SK-N-SH treated with all-trans-retinoic acid at 6 μM for 48 hours (cell line): ENCODE data around the gene CNOT10.

Experiments
- ATAC-seq: fragments of 200-7000 bp; cut with Tn5 transposase; 3 replicates; pipeline ENCODE4 v1.9.1; 2020; ENCODE audit warnings: mild to moderate bottlenecking, moderate library complexity
- ARNTL ChIP-seq: fragments of 450-650 bp; formaldehyde crosslinking; IDR thresholded peaks from 2 replicates; pipeline ENCODE4 v1.5.0; 2020; ENCODE audit warnings: low read depth, mild to moderate bottlenecking, moderate library complexity, borderline replicate concordance
- BACH2 ChIP-seq: fragments of 250-450 bp; sonication (Bioruptor Pico); IDR thresholded peaks from 2 replicates; pipeline ENCODE4 v1.9.0; 2021; ENCODE audit warnings: mild to moderate bottlenecking, borderline replicate concordance
- CSDC2 ChIP-seq: fragments of 250-450 bp; sonication (Bioruptor Pico); IDR thresholded peaks from 2 replicates; pipeline ENCODE4 v1.5.0; 2020; ENCODE audit warnings: mild to moderate bottlenecking, moderate library complexity
- ESRRG ChIP-seq: fragments of 250-450 bp; sonication (Bioruptor Pico); IDR thresholded peaks from 2 replicates; pipeline ENCODE4 v1.6.1; 2021; ENCODE audit warnings: mild to moderate bottlenecking
- GLIS3 ChIP-seq: fragments of 250-450 bp; sonication (Bioruptor Pico); IDR thresholded peaks from 2 replicates; pipeline ENCODE4 v1.5.0; 2020; ENCODE audit warnings: mild to moderate bottlenecking, moderate library complexity
- ISL1 ChIP-seq: fragments of 250-450 bp; sonication (Bioruptor Pico); IDR thresholded peaks from 2 replicates; pipeline ENCODE4 v2.1.2; 2022; ENCODE audit warnings: mild to moderate bottlenecking, moderate library complexity
- OSR1 ChIP-seq: fragments of 250-450 bp; sonication (Bioruptor Pico); IDR thresholded peaks from 2 replicates; pipeline ENCODE4 v1.8.0; 2022; ENCODE audit warnings: moderate library complexity, mild to moderate bottlenecking, inconsistent platforms
- RARB ChIP-seq: fragments of 250-450 bp; sonication (Bioruptor Pico); IDR thresholded peaks from 2 replicates; pipeline ENCODE4 v1.8.0; 2021; ENCODE audit warnings: mild to moderate bottlenecking, moderate library complexity
- TCF4 ChIP-seq: fragments of 250-450 bp; sonication (Bioruptor Pico); IDR thresholded peaks from 2 replicates; pipeline ENCODE4 v1.8.0; 2021; ENCODE audit warnings: mild to moderate bottlenecking, moderate library complexity, borderline replicate concordance
- TOX ChIP-seq: fragments of 250-450 bp; sonication (Bioruptor Pico); IDR thresholded peaks from 2 replicates; pipeline ENCODE4 v1.8.0; 2021; ENCODE audit warnings: mild to moderate bottlenecking, moderate library complexity, borderline replicate concordance
- ZC3H10 ChIP-seq: fragments of 250-450 bp; sonication (Bioruptor Pico); IDR thresholded peaks from 2 replicates; pipeline ENCODE4 v1.5.1; 2021; ENCODE audit warnings: mild to moderate bottlenecking, moderate library complexity
- ZFP3 ChIP-seq: fragments of 250-450 bp; sonication (Bioruptor Pico); IDR thresholded peaks from 2 replicates; pipeline ENCODE4 v1.5.0; 2020; ENCODE audit warnings: mild to moderate bottlenecking, moderate library complexity
- ZFP30 ChIP-seq: fragments of 450-650 bp; formaldehyde crosslinking; IDR thresholded peaks from 2 replicates; pipeline ENCODE4 v1.5.0; 2022; ENCODE audit warnings: mild to moderate bottlenecking, moderate library complexity
- ZNF565 ChIP-seq: fragments of 450-650 bp; formaldehyde crosslinking; conservative IDR thresholded peaks from 2 replicates; pipeline ENCODE4 v1.5.0; 2020; ENCODE audit warnings: low read depth, mild to moderate bottlenecking, moderate library complexity
- ZNF70 ChIP-seq: fragments of 450-650 bp; formaldehyde crosslinking; IDR thresholded peaks from 2 replicates; pipeline ENCODE4 v1.5.0; 2020; ENCODE audit warnings: mild to moderate bottlenecking, moderate library complexity
- ZNF8 ChIP-seq: fragments of 450-650 bp; formaldehyde crosslinking; IDR thresholded peaks from 2 replicates; pipeline ENCODE4 v1.5.0; 2020; ENCODE audit warnings: mild to moderate bottlenecking, moderate library complexity
- TF ChIP-seq, protein P1 (sequence below): fragments of 250-450 bp; sonication (Bioruptor Pico); IDR thresholded peaks from 2 replicates; pipeline ENCODE4 v1.5.1; 2020; ENCODE audit warnings: low read depth, mild to moderate bottlenecking, moderate library complexity
- TF ChIP-seq, protein P2 (sequence below): fragments of 250-450 bp; sonication (Bioruptor Pico); IDR thresholded peaks from 2 replicates; pipeline ENCODE4 v1.8.0; 2021; ENCODE audit warnings: low read depth, mild to moderate bottlenecking, moderate library complexity, borderline replicate concordance
- TF ChIP-seq, protein P3 (sequence below): fragments of 250-450 bp; sonication (Bioruptor Pico); IDR thresholded peaks from 2 replicates; pipeline ENCODE4 v1.5.1; 2021; ENCODE audit warnings: mild to moderate bottlenecking, moderate library complexity
- TF ChIP-seq, protein P4 (sequence below): fragments of 250-450 bp; sonication (Bioruptor Pico); IDR thresholded peaks from 2 replicates; pipeline ENCODE4 v1.8.0; 2020; ENCODE audit warnings: mild to moderate bottlenecking, moderate library complexity, borderline replicate concordance

Gene CNOT10

DNA sequence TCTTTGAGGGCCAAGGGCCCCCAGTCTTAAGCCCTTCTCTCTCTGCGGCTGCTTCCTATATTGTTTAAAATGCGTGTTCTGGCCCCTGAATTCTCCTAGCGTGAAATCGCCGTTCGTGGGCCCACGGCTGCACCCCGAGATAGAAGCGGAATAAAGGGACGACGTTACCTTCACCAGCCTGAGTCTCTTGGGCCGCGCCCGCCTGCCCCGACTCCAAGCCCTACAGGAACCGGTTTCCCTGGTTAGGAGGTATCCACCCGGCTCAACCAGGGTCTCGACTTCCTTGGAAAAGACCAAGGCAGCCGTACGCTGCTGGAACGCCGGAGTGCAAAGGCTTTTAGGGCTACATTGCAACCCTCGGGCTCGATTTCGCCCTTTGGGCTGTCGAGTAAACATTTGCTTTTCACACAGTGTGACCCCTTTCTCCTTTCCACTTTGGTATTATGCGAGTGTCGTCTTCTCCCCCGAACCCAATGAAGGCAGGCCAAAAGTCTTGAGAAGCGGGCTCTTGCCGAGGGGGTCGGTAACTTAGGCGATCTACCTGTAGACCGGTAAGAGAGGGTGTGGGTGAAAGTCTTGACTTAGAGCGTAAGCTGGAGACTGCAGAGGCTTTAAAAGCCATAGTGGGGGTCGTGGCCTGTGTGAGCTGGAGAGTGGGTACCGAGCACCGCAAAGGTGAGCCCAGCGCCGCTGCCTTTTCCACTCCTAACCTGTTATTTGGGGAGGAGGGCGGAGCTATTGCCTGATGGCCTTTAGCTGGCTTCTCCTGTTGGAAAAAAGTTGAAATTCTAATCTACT is 134.8 kb downstream of the CNOT10 start:
- ATAC-seq, result no peak
- TF ChIP-seq, protein P1, sequence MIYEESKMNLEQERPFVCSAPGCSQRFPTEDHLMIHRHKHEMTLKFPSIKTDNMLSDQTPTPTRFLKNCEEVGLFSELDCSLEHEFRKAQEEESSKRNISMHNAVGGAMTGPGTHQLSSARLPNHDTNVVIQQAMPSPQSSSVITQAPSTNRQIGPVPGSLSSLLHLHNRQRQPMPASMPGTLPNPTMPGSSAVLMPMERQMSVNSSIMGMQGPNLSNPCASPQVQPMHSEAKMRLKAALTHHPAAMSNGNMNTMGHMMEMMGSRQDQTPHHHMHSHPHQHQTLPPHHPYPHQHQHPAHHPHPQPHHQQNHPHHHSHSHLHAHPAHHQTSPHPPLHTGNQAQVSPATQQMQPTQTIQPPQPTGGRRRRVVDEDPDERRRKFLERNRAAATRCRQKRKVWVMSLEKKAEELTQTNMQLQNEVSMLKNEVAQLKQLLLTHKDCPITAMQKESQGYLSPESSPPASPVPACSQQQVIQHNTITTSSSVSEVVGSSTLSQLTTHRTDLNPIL (CRISPR knock-in tag), result no peak
- TF ChIP-seq CSDC2 (CRISPR knock-in tag) (no peak), TCF4 (CRISPR knock-in tag) (no peak), RARB (CRISPR knock-in tag) (no peak), OSR1 (CRISPR knock-in tag) (no peak), ZC3H10 (no peak), ZFP30 (CRISPR knock-in tag) (no peak), ZNF70 (CRISPR knock-in tag) (no peak), ZNF565 (CRISPR knock-in tag) (no peak), ISL1 (CRISPR knock-in tag) (no peak), ARNTL (no peak), ESRRG (no peak), ZFP3 (CRISPR knock-in tag) (no peak), TOX (CRISPR knock-in tag) (no peak), GLIS3 (CRISPR knock-in tag) (no peak)
- TF ChIP-seq, protein P2, sequence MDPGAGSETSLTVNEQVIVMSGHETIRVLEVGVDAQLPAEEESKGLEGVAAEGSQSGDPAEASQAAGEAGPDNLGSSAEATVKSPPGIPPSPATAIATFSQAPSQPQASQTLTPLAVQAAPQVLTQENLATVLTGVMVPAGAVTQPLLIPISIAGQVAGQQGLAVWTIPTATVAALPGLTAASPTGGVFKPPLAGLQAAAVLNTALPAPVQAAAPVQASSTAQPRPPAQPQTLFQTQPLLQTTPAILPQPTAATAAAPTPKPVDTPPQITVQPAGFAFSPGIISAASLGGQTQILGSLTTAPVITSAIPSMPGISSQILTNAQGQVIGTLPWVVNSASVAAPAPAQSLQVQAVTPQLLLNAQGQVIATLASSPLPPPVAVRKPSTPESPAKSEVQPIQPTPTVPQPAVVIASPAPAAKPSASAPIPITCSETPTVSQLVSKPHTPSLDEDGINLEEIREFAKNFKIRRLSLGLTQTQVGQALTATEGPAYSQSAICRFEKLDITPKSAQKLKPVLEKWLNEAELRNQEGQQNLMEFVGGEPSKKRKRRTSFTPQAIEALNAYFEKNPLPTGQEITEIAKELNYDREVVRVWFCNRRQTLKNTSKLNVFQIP (CRISPR knock-in tag), result no peak
- TF ChIP-seq, protein P3, sequence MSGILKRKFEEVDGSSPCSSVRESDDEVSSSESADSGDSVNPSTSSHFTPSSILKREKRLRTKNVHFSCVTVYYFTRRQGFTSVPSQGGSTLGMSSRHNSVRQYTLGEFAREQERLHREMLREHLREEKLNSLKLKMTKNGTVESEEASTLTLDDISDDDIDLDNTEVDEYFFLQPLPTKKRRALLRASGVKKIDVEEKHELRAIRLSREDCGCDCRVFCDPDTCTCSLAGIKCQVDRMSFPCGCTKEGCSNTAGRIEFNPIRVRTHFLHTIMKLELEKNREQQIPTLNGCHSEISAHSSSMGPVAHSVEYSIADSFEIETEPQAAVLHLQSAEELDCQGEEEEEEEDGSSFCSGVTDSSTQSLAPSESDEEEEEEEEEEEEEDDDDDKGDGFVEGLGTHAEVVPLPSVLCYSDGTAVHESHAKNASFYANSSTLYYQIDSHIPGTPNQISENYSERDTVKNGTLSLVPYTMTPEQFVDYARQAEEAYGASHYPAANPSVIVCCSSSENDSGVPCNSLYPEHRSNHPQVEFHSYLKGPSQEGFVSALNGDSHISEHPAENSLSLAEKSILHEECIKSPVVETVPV (CRISPR knock-in tag), result no peak
- TF ChIP-seq, protein P4, sequence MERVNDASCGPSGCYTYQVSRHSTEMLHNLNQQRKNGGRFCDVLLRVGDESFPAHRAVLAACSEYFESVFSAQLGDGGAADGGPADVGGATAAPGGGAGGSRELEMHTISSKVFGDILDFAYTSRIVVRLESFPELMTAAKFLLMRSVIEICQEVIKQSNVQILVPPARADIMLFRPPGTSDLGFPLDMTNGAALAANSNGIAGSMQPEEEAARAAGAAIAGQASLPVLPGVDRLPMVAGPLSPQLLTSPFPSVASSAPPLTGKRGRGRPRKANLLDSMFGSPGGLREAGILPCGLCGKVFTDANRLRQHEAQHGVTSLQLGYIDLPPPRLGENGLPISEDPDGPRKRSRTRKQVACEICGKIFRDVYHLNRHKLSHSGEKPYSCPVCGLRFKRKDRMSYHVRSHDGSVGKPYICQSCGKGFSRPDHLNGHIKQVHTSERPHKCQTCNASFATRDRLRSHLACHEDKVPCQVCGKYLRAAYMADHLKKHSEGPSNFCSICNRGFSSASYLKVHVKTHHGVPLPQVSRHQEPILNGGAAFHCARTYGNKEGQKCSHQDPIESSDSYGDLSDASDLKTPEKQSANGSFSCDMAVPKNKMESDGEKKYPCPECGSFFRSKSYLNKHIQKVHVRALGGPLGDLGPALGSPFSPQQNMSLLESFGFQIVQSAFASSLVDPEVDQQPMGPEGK (CRISPR knock-in tag), result no peak

DNA sequence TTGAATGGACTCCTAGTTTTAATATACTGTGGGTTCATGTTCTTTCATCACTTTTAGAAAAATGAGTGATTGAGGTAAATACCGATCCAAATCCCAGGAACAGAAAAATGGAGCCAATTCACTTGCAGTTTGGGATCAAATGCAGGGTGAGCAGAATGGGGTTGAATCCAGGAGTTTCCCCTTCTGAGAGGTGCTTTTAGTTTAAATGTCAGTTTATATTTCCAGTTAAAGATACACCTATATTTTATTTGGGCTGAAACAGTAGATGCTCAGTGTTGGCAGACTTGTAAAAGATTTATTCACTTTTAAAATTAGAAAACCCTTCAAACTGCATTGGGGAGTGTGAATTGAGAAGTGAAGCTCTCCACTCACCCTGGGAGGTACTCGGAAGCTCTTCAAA is 135.4 kb downstream of the CNOT10 start:
- TF ChIP-seq, protein P1 (CRISPR knock-in tag), result no peak
- TF ChIP-seq ZNF565 (CRISPR knock-in tag), result no peak
- TF ChIP-seq ZFP30 (CRISPR knock-in tag), result no peak
- no peak for TF ChIP-seq ZNF70 (CRISPR knock-in tag)
- no peak for TF ChIP-seq BACH2
- no peak for TF ChIP-seq ZNF8
- TF ChIP-seq TCF4 (CRISPR knock-in tag), result no peak
- TF ChIP-seq ESRRG, result no peak
- TF ChIP-seq, protein P2 (CRISPR knock-in tag), result no peak
- no peak for TF ChIP-seq CSDC2 (CRISPR knock-in tag)
- no peak for TF ChIP-seq RARB (CRISPR knock-in tag)
- TF ChIP-seq GLIS3 (CRISPR knock-in tag), result no peak
- TF ChIP-seq, all 23 proteins: peak for 0
- ATAC-seq, result no peak
